ENCODE results near the gene INO80D. TPM values are rescaled to one million over a fixed set of nuclear protein-coding genes. Genes with fewer than 3 reads are reported as not detected.
"Not testable (repeated sequence)": the region's sequence is repeated elsewhere in the genome, so short reads cannot be mapped to it uniquely, and the experiment has no call there.

Gene INO80D
- total RNA-seq, 1 donor from 2014 or later: 25.2 TPM

GRCh38 chr2:206105038-206105437, 19.1 kb upstream of the INO80D start:
- peaks cover 3% of the 10 kb centered on the region for H3K4me1 Mint-ChIP-seq (ENCODE audit: low read depth)
- DNase-seq (ENCODE audit: low spot score, unreplicated experiment): no peak
- H3K27ac Mint-ChIP-seq: no peak overlapping the region
- H3K36me3 Mint-ChIP-seq (ENCODE audit: insufficient read depth): peaks cover 2% of the 10 kb centered on the region
- no peaks in the 10 kb centered on the region for H3K9me3 Mint-ChIP-seq (ENCODE audit: low read depth)
- no peaks in the 10 kb centered on the region for H3K27me3 Mint-ChIP-seq
- H3K4me3 Mint-ChIP-seq (ENCODE audit: low read depth): no peak overlapping the region
- TF ChIP-seq CTCF (IDR thresholded peaks at IDR 0.05; ENCODE audit: unreplicated experiment): no peak

GRCh38 chr2:206098872-206099271, 12.9 kb upstream of the INO80D start:
- H3K4me3 Mint-ChIP-seq (ENCODE audit: low read depth); H3K27ac Mint-ChIP-seq; H3K9me3 Mint-ChIP-seq (ENCODE audit: low read depth); H3K27me3 Mint-ChIP-seq; H3K4me1 Mint-ChIP-seq (ENCODE audit: low read depth); H3K36me3 Mint-ChIP-seq (ENCODE audit: insufficient read depth); DNase-seq (ENCODE audit: low spot score, unreplicated experiment): not testable (repeated sequence)

GRCh38 chr2:206098471-206098870, 12.5 kb upstream of the INO80D start:
- no peaks in the 10 kb centered on the region for H3K27me3 Mint-ChIP-seq
- no peaks in the 10 kb centered on the region for H3K36me3 Mint-ChIP-seq (ENCODE audit: insufficient read depth)
- H3K4me3 Mint-ChIP-seq (ENCODE audit: low read depth): no peak overlapping the region
- TF ChIP-seq CTCF (IDR thresholded peaks at IDR 0.05; ENCODE audit: unreplicated experiment): no peak
- no peaks in the 10 kb centered on the region for H3K9me3 Mint-ChIP-seq (ENCODE audit: low read depth)
- no peak for DNase-seq (ENCODE audit: low spot score, unreplicated experiment)
- no peak overlapping the region for H3K27ac Mint-ChIP-seq
- peaks cover 3% of the 10 kb centered on the region for H3K4me1 Mint-ChIP-seq (ENCODE audit: low read depth)

- H3K27ac Mint-ChIP-seq: no peak overlapping the region
- no peaks in the 10 kb centered on the region for H3K27me3 Mint-ChIP-seq
- H3K36me3 Mint-ChIP-seq (ENCODE audit: insufficient read depth): no peaks in the 10 kb centered on the region
- no peak for TF ChIP-seq CTCF (IDR thresholded peaks at IDR 0.05; ENCODE audit: unreplicated experiment)
- peaks cover 4% of the 10 kb centered on the region for H3K4me1 Mint-ChIP-seq (ENCODE audit: low read depth)
- no peaks in the 10 kb centered on the region for H3K9me3 Mint-ChIP-seq (ENCODE audit: low read depth)
- no peak overlapping the region for H3K4me3 Mint-ChIP-seq (ENCODE audit: low read depth)
- DNase-seq (ENCODE audit: low spot score, unreplicated experiment): no peak
Measured at GRCh38 chr2:206096876-206097275, 10.9 kb upstream of the INO80D start.

GRCh38 chr2:206095536-206096332, 9.8 kb upstream of the INO80D start:
- Mint-ChIP-seq H3K4me1 (ENCODE audit: low read depth) (peaks cover 4% of the 10 kb centered on the region), H3K27ac (no peak overlapping the region), H3K4me3 (ENCODE audit: low read depth) (no peak overlapping the region), H3K36me3 (ENCODE audit: insufficient read depth) (no peaks in the 10 kb centered on the region), H3K9me3 (ENCODE audit: low read depth) (no peaks in the 10 kb centered on the region), H3K27me3 (no peaks in the 10 kb centered on the region)
- DNase-seq (ENCODE audit: low spot score, unreplicated experiment): no peak
- TF ChIP-seq CTCF (IDR thresholded peaks at IDR 0.05; ENCODE audit: unreplicated experiment): no peak

GRCh38 chr2:206092297-206092696, 6.3 kb upstream of the INO80D start:
- Mint-ChIP-seq H3K27me3 (no peaks in the 10 kb centered on the region), H3K36me3 (ENCODE audit: insufficient read depth) (peaks cover 5% of the 10 kb centered on the region), H3K4me3 (ENCODE audit: low read depth) (no peak overlapping the region), H3K4me1 (ENCODE audit: low read depth) (peaks cover 4% of the 10 kb centered on the region), H3K27ac (no peak overlapping the region), H3K9me3 (ENCODE audit: low read depth) (no peaks in the 10 kb centered on the region)
- TF ChIP-seq CTCF (IDR thresholded peaks at IDR 0.05; ENCODE audit: unreplicated experiment): no peak
- DNase-seq (ENCODE audit: low spot score, unreplicated experiment): no peak

Measured in progenitor cell of endocrine pancreas (in vitro differentiated cells).